Ascending aorta (tissue), 2 donors: ENCODE results near the gene IL18BP. TPM values are rescaled to one million over a fixed set of nuclear protein-coding genes. Genes with fewer than 3 reads are reported as not detected.

Experiments
- DNase-seq, 2 donors: peaks; one replicate each; pipeline ENCODE4 v3.0.0-alpha.2; 2019; ENCODE audit warnings: low spot score in 2 of 2
- H3K27ac ChIP-seq, 2 donors: fragments of 200-600 bp; sonication (generic); one replicate each; pipeline ENCODE4 v1.5.1; 2016 to 2017; ENCODE audit warnings: mild to moderate bottlenecking in 1 of 2
- H3K27me3 ChIP-seq: fragments of 200-600 bp; sonication (generic); one replicate; pipeline ENCODE4 v1.5.1; 2017
- H3K36me3 ChIP-seq, 2 donors: fragments of 200-600 bp; sonication (generic); one replicate each; pipeline ENCODE4 v1.5.1; 2016
- H3K4me1 ChIP-seq, 2 donors: fragments of 200-600 bp; sonication (generic); one replicate each; pipeline ENCODE4 v1.5.1; 2016 to 2017; ENCODE audit warnings: mild to moderate bottlenecking in 1 of 2
- H3K4me3 ChIP-seq, 2 donors: fragments of 200-600 bp; sonication (generic); one replicate each; pipeline ENCODE4 v1.5.1; 2016 to 2017; ENCODE audit warnings: mild to moderate bottlenecking in 1 of 2
- H3K9me3 ChIP-seq, 2 donors: fragments of 200-600 bp; sonication (generic); one replicate each; pipeline ENCODE4 v1.5.1; 2016
- CTCF ChIP-seq, 3 experiments: fragments of 200-600 bp in 2 of 3; fragments of 450-650 bp in 1 of 3; sonication (generic) in 2 of 3; IDR thresholded peaks; one replicate each; pipeline ENCODE4 v1.5.1; 2016 to 2019; ENCODE audit warnings: antibody characterized with exemption in 3 of 3, mild to moderate bottlenecking in 1 of 3, moderate library complexity in 1 of 3
- intact Hi-C: fragments of 100-400 bp; cut with DNase I; formaldehyde crosslinking; loops from one replicate; pipeline ENCODE4 v1.15.1; 2023
- total RNA-seq: library from RNA; depleted of rRNA; stranded (reverse); fragments of >200 nt; gene quantifications from one replicate; pipeline ENCODE4 v1.1.0, GENCODE V29; 2016

Gene IL18BP
- total RNA-seq, 1 donor from 2014 or later = 5.0 TPM

- no peak for TF ChIP-seq CTCF (IDR thresholded peaks at IDR 0.05)
- Histone ChIP-seq H3K36me3 (peaks cover 12 to 26% of the 10 kb centered on the region in 2 donors), H3K4me3 (no peak overlapping the region), H3K27me3 (no peaks in the 10 kb centered on the region), H3K27ac (peak overlapping the region; percentile 49 to 57), H3K4me1 (peaks cover 4 to 19% of the 10 kb centered on the region in 2 donors), H3K9me3 (no peaks in the 10 kb centered on the region)
- intact Hi-C loops = no loop called here
- DNase-seq = peak in 1 of 2 donors; percentile 62
Measured at GRCh38 chr11:71988050-71988449, 10.7 kb upstream of the IL18BP start.

- no peak for DNase-seq
- Histone ChIP-seq H3K27me3 (no peaks in the 10 kb centered on the region), H3K27ac (no peak overlapping the region), H3K4me3 (no peak overlapping the region), H3K9me3 (no peaks in the 10 kb centered on the region), H3K36me3 (peaks cover 11 to 26% of the 10 kb centered on the region in 2 donors), H3K4me1 (peaks cover 4 to 19% of the 10 kb centered on the region in 2 donors)
- TF ChIP-seq CTCF (IDR thresholded peaks at IDR 0.05) = no peak
- intact Hi-C loops = no loop called here
Measured at GRCh38 chr11:71990701-71991100, 8.0 kb upstream of the IL18BP start.

GRCh38 chr11:71991494-71991893, 7.2 kb upstream of the IL18BP start:
- H3K27ac ChIP-seq = no peak overlapping the region
- H3K9me3 ChIP-seq = no peaks in the 10 kb centered on the region
- no peaks in the 10 kb centered on the region for H3K27me3 ChIP-seq
- H3K36me3 ChIP-seq = peaks cover 14 to 34% of the 10 kb centered on the region in 2 donors
- H3K4me1 ChIP-seq = peaks cover 4 to 19% of the 10 kb centered on the region in 2 donors
- DNase-seq = no peak
- H3K4me3 ChIP-seq = no peak overlapping the region
- intact Hi-C loops = no loop called here
- TF ChIP-seq CTCF (IDR thresholded peaks at IDR 0.05) = no peak

GRCh38 chr11:71992136-71992730, 6.5 kb upstream of the IL18BP start:
- H3K4me1 ChIP-seq = peaks cover 4 to 14% of the 10 kb centered on the region in 2 donors
- peaks cover 14 to 39% of the 10 kb centered on the region in 2 donors for H3K36me3 ChIP-seq
- H3K9me3 ChIP-seq = no peaks in the 10 kb centered on the region
- no peak for DNase-seq
- intact Hi-C loops = no loop called here
- no peak for TF ChIP-seq CTCF (IDR thresholded peaks at IDR 0.05)
- H3K27me3 ChIP-seq = no peaks in the 10 kb centered on the region
- H3K27ac ChIP-seq = no peak overlapping the region
- no peak overlapping the region for H3K4me3 ChIP-seq

- Histone ChIP-seq H3K9me3 (no peaks in the 10 kb centered on the region), H3K27ac (no peak overlapping the region), H3K36me3 (peaks cover 14 to 39% of the 10 kb centered on the region in 2 donors), H3K27me3 (no peaks in the 10 kb centered on the region), H3K4me1 (peaks cover 1 to 7% of the 10 kb centered on the region in 2 donors), H3K4me3 (no peak overlapping the region)
- intact Hi-C loops = no loop called here
- no peak for TF ChIP-seq CTCF (IDR thresholded peaks at IDR 0.05)
- DNase-seq = no peak
Measured at GRCh38 chr11:71994786-71995185, 3.9 kb upstream of the IL18BP start.
